Adrenal gland (tissue), 5 donors: ENCODE data around the gene PTPRN2.

Experiments
- CTCF ChIP-seq, 6 experiments: fragments of 450-650 bp in 4 of 6; fragments of 200-600 bp in 2 of 6; sonication (generic) in 1 of 6; IDR thresholded peaks; 1 replicate in 5 of 6; 2 replicates in 1 of 6; pipeline versions ENCODE4 v1.5.1 to v1.8.0; 2016 to 2021; ENCODE audit warnings: antibody characterized with exemption in 6 of 6, mild to moderate bottlenecking in 2 of 6, moderate library complexity in 1 of 6
- POLR2A ChIP-seq, 2 donors: fragments of 450-650 bp; IDR thresholded peaks; one replicate each; pipeline ENCODE4 v1.6.1; 2017; ENCODE audit warnings: antibody characterized with exemption in 2 of 2, mild to moderate bottlenecking in 2 of 2, moderate library complexity in 1 of 2
- donor health status: DM: no; HTN: no; CAD: no.

GRCh38 chr7:157552295-157552993 is 1035.2 kb downstream of the PTPRN2 start:
- TF ChIP-seq CTCF (IDR thresholded peaks at IDR 0.05) (no peak), POLR2A (IDR thresholded peaks at IDR 0.05) (no peak)
